HG03571 (cell line): ENCODE measurements around the gene NDUFA8.

Experiments
- ATAC-seq: cut with Tn5 transposase; IDR thresholded peaks from one replicate; pipeline ENCODE4 v1.9.1; 2021; ENCODE audit not compliant: unreplicated experiment

NDUFA8 gene

GRCh38 chr9:122138560-122139268 lies 20.9 kb downstream of the NDUFA8 start:
- ATAC-seq: no peak

- no peak for ATAC-seq
Observed at GRCh38 chr9:122135529-122135859, 24.1 kb downstream of the NDUFA8 start.

GRCh38 chr9:122134822-122135528 lies 24.6 kb downstream of the NDUFA8 start:
- ATAC-seq: no peak

DNA sequence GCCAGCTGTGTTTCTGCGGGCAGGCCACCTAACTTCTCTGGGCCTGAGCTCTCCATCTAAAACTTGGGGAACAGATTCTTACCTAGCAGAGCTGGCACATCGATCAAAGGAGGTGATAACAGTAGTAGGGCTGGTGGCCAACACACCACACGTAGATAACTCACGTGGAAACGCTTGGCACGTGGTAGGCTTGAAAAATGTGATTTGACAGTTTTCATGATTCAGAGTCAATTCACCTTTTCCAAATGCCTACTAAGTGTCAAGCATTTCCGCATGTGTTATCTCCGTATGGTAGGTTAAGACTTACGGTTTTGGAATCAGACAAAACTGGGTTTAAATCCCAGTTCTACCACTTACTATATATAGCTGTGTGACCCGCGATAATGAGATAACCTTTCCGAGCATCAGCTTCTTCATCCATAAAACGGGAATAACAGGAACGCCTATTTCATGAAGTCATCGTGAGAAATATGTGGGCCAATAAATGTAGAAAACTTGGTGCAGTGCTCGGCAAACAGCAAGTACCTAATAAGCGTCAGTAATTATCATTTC lies 25.5 kb downstream of the NDUFA8 start:
- ATAC-seq: no peak

- no peak for ATAC-seq
Observed at GRCh38 chr9:122133263-122133983, 26.2 kb downstream of the NDUFA8 start.

DNA sequence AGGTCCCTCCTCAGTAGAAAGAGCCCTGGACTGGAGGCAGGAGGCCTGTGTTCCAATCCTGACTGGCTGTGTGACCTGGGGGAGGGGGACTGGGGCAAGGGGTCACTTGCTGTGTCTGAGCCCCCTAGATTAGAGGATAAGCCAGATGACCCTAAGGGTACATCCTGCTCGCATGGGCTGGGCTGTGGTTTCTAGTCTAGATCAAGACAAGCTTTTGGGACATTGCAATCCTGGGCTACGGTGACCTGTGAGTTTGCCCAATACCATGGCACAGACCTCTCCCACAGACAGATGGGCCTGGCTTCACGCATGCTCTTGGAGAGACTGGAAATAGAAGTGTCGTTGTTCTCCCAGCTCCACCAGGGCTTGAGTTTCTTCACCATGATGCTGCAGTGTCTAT lies 27.0 kb downstream of the NDUFA8 start:
- ATAC-seq: no peak

- no peak for ATAC-seq
Observed at GRCh38 chr9:122131401-122132001, 28.1 kb downstream of the NDUFA8 start.

GRCh38 chr9:122130837-122131236 lies 28.7 kb downstream of the NDUFA8 start:
- ATAC-seq: no peak

DNA sequence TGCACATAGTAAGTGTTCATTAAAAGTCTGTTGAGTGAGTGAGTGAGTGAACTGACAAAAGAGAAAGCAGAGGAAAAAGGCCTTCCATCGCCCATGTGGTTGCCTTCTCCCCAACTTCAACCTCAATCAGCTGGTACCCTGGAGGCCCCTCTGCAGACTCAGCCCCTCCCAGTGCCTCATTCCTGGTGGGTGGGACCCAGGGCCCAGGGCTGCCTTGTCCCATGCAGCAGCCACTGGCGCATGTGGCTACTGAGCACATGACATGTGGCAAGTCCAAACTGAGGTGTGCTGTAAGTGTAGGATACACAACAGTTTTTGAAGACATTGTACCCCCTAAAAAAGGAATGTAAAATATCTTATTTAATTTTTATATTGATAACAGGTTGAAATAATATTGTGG lies 29.6 kb downstream of the NDUFA8 start:
- ATAC-seq: no peak

GRCh38 chr9:122128969-122129343 lies 30.6 kb downstream of the NDUFA8 start:
- ATAC-seq: no peak

DNA sequence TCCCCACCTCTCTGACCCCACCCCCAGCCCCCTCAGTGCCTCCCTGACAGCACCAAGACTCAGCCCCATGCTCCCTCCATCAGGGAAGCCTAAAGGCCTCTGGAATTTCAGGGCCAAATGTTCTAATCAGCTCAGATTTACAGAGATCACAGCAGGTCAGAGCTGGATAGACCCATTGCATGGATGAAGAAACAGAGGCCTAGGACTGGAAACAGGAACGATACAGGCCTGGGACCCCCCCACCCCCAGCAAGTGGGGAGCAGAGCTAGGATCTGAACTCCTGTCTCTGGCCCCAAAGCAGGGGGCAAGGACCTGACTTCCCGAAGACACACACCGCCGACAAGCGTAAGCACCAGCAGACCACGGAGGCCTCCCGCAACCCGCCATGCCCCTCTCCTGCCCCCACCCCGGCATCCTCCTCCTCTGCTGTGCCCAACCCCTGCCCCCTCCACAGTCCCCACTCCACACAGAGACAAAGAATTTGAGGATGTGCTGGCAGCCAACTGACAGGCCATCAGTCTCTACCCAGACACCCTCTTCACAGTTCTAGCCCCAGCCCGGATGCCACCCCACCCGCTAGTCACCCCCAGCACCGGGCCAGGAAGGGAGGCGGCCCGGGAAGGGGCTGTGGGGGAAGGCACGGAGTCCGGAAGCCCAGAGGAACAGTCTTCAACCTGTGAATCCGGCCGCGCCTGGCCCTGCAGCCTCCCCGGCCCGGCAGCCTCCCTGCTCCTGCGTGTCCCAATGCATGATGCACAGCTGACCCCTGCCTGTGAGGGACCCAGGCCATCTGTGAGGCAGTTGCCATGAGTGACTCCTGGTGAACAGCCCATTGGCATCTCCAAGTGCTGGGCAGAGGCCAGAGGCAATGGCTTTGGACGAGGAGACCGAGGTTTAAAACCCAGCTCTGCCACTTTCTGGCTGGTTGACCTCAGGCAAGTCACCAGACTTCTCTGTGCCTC lies 31.3 kb downstream of the NDUFA8 start:
- ATAC-seq: no peak

DNA sequence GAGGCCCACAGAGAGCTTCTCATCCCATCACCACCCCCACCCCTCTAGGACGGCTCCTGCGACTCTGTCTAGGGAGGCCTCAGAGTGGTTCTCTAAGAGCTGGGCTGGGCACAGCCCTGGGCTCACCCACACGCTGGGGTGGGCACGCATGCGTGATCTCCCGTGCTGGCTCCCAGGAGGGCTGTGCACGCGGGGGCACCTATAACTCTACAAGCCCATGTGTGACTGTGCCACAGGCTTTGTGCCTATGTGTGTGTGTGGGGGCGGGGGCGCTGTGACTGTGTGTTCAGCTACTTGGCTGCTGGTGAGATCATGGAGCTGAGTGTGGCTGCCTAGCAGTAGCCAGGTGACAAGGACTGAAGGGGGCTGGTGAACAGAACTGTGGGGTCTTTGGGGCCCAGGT lies 32.2 kb downstream of the NDUFA8 start:
- no peak for ATAC-seq

DNA sequence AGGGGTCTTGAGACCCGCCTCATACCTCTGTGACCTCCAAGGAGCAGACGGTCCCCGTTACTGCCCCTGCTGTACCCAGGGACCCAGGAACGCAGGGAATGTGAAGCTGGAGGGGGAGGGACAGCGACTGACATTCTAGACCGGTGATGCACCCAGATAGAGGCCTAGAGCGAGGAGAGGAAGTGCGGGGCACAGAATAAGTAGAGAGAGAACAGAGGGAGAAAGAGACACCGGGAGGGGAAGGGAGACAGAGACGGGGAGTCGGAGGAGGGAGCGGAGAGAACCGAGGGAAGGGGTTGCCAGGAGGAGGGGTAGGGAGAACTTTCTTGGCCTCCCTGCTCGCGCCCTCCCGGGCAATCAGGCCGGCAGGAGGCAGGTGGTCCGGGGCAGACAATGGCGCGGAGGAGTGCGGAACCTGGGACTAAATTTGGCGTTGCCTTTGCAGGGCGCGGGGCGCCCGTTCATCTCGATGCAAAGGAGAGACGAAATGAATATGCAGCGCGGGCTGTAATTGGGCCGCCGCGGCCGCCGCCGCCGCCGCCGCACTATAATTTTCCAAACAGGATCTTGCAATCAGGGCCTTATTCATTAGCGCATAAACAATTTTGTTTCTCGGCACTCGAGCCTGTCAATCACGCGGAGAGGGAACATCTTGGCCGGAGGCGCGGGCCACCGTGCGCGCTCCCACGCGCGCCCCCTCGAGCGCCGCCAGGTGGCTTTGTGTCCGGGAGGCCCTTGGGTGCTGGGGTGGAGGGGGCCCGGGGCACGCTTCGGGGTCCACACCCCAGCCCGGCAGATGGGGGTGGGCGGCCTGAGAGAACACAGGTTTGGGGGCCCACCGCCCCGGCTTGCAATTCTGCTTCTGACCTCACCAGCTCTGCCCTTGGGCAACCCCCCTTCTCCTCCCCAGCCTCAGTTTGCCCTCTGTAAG lies 33.0 kb downstream of the NDUFA8 start:
- ATAC-seq: no peak

GRCh38 chr9:122125509-122126330 lies 33.9 kb downstream of the NDUFA8 start:
- no peak for ATAC-seq

DNA sequence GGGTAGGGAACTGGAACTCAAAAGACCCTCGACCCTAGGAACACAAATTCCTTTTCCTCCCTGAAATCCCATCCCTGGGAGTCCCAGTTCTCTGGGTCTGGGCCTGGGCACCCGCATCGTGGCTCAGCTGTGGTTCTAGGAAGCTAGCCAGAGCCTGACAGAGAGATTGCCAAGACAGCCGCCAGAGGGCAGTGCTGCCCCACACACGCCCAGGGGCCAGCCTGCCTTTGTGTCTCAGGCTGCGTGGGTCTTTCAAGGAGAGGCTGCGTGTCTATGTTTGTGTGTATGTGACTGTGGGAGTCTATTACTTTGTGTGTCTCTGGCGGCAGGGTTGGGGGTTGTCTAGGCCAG lies 34.4 kb downstream of the NDUFA8 start:
- peak; percentile 52 for ATAC-seq

DNA sequence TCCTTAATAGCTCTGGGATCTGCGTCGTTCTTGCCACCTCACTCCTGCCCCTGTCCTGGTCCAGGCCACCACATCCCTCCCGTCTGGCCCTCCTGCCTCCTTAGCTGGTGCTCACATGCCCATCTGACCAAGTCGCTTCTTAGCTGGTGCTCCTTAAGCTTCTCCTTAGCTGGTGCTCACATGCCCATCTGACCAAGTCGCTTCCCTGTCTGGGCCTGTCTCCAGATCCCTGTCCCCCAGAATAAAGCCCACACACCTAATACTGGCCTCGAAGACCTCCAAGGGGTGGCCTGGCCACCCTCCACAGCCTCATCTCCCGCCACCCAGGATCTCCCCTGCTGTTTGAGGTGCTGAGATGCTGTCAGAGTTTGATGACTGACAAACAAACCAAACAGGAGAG lies 35.1 kb downstream of the NDUFA8 start:
- no peak for ATAC-seq

- ATAC-seq: no peak
Observed at GRCh38 chr9:122124048-122124447, 35.5 kb downstream of the NDUFA8 start.

- ATAC-seq: no peak
Observed at GRCh38 chr9:122122903-122123632, 36.5 kb downstream of the NDUFA8 start.
